NCI-H526 (cell line): ENCODE measurements around the gene IGLL1.
A peak's percentile ranks its signal among the peaks of the same experiment; 100 is the strongest.
"Not testable (repeated sequence)": the region's sequence is repeated elsewhere in the genome, so short reads cannot be mapped to it uniquely, and the experiment has no call there.

Experiments used
- DNase-seq, 2 experiments: peaks; one replicate each; lab custom pipeline; 2025; lab: John Stamatoyannopoulos, UW

The IGLL1 gene

DNA sequence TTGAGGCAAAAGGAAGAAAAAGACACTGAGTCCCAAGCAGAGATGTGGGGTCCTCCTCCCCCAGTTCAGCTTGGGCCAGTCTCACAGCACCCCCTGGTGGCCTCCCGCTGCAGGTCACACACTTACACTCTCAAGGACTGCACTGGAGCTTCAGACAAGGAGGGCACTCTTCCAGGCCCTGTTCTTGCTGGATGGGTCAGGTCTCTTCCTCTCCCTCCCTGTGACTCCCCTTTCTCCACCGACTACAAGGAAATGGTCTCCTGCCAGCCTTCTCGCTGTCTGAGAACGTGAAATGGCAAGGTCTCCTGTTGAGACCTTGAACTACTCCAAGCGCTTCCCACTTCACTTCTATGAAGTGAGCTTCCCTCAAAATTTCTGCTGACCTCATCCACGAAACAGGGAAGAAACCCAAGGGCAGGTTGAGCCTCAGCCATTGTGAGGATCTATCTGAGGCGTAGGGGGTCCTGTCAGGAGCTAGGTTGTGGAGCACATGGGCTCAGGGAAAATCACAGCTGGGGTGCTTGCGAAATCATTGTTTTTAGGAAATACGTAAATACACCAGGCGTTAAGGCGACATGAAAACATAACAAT, 11.2 kb upstream of the IGLL1 start:
- peak in 1 of 2 experiments; percentile 50 for DNase-seq

DNA sequence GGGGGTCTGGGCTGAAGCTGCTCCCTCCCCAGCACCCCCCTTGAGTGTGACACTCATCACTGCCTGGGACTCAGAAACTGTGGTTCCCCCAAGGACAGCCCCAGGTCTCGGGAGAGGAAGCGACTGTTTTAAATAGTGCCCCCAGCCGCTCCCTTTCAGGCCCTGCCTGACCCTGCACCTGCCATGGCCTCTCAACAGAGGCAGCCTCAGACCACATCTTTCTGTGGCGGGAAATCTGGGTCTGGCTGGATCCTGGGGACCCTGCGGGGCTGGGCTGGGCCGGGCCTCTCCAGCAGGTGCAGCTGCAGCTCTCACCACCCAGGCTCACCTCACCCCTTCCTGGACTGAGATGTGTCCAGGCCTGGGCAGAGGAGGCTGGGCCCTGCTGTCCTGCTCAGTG, 3.7 kb upstream of the IGLL1 start:
- no peak for DNase-seq

DNA sequence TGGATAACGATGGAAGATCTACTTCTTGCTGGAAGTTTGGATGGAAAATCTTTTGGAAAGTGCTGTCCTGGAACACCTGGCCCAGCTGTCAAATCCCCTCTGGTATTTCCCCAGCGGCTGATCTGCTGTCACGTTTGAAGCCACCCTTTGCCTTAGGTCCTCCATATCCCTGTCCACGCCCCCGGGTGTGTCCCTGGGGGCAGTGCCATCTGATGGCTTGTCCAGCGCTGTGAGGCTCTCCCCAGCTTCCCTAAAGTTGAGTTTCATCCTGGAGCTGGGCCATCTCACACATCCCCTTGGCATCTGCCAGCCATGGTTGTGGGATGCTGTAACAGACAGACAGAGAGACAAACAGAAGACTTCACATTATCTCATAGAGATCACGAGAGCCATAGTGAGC, 3.1 kb upstream of the IGLL1 start:
- DNase-seq, result no peak

DNA sequence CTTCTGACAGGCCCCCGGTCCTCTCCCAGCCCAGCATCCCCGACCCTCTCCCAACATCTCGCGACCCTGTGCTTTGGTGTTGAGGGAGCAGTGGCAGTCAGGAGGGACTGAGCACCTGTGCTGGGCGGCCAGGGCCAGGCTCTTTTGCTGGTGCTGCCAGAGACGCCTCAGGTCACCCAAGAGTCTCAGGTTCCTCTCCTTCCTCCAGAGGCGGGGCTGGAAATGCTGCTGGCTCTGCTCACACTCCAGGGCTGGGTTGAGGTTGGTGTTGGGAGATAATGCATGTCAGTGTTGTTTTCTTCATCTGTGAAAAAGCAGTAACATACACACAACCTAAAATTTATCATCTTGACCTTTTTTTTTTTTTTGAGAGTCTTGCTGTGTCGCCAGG, 1.2 kb upstream of the IGLL1 start:
- no peak for DNase-seq

DNA sequence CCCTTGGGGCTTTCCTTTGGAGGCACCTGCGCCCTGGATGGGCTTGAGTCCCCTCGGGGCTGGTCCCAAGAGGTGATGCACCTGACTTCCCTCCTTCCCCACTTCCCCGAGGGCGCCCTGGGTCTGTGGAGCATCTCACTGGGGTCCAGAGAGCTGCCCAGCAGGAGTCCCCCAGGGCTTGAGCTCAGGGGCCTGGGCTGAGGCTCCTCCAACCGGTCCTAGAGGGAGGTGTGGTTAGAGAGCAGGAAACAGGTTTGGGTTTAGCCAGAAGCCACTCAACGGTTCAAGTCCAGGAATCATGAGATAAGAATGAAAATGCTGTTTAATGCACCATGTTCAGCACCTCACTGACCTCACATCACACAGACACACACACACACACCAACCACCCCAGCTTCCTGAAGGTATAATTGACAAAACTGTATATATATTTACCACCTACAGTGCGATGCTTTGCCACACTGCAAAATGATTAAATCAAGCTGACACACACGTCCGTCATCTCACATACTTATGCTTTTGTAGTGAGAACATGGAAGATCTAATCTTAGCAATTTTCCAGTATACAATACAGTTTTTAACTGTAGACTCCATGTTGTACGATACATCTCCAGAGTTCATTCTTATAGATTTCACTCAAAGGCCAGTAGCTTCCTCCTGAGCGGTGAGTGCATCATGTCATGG, 628 bp upstream of the IGLL1 start:
- DNase-seq, result no peak

DNA sequence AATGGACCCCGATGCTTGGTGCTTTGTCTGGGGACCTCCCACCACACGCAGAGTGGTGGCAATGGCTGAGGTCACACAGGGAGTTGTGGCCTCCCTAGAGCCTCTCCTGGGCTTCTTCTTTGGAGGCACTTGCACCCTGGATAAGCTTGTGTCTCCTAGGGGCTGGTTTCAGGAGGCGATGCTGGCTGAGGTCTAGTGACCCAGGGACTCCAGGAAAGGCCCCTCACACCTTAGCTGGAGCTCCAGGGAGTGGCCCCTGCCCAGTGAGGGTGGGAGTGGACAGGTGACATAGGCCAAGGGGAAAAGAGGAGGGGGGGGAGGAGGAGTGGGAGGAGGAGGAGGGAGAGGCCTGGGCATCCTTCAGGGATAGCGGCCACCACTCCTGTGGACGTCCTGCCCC, 810 bp downstream of the IGLL1 start:
- DNase-seq, result no peak

DNA sequence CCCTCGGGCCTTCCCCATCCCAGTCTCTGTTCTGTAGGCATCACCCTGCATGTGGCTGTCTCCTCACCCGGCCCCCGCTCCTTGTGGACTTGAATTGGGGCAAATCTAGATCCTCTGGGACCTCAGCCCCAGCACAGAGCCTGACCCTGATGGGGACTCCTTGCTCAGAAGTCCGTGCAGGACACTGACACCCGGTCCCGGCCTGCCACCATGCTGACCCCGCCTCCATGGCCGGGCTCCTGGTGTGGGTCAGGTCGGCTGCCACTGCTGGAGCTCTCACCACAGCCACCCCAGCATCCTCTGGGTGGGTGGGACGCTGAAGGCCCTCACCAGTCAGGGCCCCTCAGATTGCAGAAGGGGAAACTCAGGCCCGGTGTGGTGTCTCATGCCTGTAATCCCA, 1.8 kb downstream of the IGLL1 start:
- no peak for DNase-seq

DNA sequence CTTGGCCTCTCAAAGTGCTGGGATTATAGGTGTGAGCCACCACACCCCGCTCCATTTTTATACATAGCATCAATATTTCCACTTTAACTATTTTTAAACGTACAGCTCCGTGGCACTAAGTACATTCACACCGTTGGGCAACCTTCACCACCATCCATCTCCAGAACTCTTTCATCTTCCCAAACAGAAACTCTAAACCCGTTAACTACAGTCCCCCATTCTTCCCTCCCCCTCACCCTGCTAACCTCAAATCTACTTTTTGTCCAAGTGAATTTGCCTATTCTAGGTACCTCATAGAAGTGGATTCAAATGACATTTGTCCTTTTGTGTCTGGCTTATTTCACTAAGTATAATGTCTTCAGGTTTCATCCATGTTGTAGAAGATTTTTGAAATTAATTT, 3.4 kb downstream of the IGLL1 start:
- no peak for DNase-seq

DNA sequence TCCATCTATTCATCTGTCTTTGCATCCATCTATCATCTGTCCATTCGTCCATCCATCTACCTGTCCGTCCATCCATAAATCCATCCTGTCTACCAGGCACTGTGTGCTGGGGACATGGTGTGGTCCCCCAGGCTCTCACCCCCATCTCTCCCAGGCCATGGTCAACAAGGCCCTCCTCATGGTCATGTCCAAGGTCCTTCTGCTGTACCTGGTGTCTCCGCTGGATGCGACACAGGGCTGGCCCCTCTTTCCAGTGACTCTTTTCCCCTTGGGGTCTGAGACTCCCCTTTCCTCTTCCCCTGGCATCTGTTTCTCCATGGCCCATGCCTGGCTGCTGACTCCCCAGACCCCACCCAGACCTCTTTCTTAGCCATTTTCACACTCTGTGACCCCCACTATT, 4.5 kb downstream of the IGLL1 start:
- no peak for DNase-seq

DNA sequence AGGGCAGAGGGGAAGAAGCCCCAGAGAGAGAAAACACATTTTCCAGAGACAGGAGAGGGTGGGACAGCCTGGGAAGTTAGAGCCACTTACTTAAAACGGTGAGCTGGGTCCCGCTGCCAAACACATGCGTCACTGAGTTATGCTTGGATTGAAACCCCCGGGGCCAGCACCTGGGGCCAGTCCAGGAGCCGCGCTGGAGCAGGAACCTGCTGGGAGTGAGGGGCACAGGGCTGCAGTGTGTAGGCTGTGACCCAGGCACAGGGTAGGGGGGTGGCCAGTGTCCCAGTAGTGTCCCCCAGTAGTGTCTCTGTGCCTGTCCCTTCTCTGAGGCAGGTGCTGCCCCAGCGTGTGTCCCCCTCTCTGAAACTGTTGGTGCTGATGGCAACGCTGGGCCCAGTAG, 5.2 kb downstream of the IGLL1 start:
- DNase-seq, result no peak

DNA sequence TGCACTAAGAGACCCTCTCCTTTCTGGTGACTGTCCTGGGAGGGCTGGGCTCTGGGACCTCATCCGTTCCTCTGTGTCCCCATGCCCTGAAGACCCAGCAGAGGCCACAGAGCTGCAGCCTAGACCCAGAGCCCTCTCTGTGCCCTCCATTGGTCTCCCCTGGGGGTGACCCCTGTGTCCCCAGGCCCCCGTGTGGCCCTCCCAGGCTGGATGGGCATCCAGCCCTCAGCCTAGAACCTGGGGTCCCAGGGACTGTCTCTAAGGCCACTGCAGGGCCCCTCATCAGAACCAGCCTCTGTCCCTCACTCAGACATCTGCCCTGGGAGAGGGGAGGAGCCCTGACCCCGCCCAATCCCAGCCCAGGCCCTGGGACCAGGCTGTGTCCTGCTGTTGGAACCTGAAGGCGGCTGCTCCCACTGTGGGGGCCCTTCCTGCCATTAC, 5.7 kb downstream of the IGLL1 start:
- DNase-seq, result no peak

DNA sequence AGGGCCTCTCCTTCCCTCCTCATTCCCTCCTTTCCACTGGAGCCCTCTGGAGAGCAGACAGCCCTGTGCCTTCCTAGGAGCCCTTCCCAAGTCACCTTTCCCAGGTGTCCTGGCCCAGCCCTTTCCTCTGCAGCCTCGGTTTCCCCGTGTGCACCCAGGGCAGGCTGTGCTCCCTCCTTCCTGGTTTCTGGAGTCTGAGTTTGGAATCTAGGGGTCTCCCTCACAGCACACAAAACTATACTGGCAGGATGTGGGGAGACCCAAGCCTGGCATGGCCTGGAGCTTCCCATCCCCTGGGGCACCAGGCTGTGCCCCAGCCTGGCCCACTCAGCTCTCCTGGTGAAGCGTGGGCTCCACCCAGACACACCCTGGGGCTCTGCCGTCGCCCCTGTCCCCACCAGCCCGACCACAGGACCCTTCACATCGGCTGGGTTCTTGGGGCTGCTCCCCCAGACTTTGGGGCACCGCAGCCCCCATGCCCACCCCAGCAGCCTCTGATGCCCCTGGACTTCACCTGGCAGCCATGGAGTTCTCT, 6.3 kb downstream of the IGLL1 start:
- not testable (repeated sequence) for DNase-seq

DNA sequence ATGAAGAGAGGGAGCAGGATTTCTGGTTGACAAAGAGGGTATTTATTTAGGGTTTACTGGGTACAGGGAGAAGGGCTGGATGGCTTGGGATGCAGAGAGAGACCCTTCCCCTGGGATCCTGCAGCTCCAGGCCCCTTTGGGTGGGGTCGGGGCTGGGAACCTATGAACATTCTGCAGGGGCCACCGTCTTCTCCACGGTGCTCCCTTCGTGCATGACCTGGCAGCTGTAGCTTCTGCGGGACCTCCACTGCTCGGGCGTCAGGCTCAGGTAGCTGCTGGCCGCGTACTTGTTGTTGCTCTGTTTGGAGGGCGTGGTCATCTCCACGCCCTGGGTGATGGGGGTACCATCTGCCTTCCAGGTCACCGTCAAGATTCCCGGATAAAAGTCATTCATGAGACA, 7.0 kb downstream of the IGLL1 start:
- not testable (repeated sequence) for DNase-seq

DNA sequence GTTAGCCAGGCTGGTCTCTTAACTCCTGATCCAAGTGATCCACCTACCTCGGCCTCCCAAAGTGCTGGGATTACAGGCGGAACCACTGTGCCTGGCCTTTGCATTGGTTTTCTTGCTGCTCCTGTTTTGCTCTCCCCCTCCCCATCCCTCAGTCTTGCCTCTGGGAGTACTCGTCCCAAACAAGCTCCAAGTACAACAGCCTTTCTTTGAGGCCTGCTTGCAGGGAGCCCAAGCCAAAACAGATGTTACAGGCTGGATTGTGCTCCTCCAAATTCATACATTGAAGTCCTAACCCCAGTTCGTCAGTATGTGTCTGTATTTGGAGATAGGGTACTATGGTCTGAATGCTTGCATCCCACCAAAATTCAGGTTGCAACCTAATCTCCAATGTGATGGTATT, 8.6 kb downstream of the IGLL1 start:
- no peak for DNase-seq

DNA sequence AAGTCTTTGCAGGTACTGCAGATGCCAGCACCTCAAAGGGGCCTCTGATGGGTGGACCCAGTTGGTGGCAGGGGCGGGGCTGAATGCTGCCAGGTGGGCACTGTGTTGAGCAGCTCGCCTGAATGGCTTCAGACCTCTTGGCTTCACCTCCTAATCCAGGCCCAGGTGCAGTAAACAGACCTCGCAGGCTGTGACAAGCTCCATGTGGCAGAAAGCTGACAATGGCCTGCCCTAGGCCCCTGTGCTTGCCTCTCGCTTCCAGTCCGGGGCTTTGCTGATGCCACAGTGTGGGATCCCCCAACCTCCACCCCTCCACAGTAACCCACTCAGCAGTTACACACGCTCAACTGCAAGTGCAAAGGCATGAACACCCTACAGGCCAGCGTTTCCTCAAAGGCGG, 9.4 kb downstream of the IGLL1 start:
- DNase-seq, result no peak

DNA sequence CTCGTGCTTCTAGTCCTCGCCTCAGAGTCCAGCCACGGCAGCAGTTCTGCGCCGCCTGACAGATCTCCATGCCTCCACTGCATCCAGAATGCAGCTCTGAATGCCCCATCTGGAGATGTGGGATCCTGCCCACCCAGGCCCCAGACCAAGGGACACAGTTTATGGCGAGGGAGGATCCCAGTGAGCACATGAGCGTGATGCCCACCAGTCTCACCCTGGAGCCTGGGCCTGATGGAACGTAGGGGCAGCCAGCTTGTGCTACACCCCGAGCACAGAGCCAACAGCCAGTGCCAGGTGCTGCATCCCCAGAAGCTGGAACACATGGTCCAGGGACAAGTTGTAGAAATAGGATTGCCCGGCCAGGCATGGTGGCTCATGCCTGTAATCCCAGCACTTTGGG, 10.4 kb downstream of the IGLL1 start:
- no peak for DNase-seq

DNA sequence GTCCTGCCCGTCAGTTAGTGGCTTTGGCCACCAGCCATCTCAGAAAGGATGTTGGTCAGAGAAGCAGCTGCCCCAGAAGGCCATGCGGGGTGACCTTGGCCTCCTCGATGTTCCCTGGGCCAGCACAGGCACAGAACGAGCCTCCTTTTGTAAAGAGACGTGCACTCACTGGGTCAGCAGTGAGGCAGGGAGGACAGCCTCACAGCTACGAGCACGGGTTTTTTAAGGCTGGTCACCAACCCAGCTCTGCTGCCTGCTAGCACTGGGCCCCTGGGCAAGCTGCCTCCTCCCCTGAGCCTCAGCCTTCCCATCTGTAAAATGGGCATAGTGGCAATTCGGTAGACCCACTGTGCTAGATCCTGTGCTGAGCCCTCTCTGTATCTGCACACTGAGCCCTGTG, 10.8 kb downstream of the IGLL1 start:
- no peak for DNase-seq

DNA sequence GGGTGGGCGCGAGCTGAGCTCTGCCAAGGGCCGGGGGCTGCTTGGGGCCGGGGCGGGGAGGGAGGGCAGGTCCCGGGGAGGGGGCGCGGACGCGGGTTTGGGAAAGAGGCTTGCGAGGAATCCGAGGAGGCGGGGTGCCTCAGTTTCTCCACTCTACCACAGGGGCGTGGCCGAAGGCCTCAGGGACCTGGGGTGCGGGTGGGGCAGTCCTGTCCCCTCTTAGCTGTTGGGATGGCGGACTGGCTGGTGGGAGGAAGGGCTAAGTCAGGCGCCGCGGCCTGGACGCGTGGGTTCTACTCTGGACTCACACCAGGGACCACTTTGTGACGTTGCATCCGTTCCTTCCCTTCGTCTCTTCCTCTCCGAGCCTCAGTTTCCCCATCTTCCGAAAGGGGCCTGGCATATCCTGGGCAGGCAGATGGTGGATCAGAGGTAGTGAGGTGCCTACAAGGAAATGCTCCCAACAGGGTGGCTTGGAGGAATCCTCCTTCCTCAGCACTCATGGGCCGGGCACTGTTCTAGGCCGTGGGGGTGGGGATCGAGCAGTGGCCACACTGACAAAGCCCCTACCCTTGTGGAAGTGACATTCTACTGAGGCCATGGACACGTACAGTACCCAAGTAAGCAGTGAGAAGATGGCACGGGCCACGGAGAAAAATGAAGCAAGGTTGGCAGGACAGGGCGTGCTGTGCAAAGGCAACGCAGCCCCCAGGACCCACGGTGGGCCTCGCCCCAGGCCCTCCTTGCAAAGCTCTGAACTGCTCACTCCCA, 13.2 kb downstream of the IGLL1 start:
- DNase-seq, result no peak

DNA sequence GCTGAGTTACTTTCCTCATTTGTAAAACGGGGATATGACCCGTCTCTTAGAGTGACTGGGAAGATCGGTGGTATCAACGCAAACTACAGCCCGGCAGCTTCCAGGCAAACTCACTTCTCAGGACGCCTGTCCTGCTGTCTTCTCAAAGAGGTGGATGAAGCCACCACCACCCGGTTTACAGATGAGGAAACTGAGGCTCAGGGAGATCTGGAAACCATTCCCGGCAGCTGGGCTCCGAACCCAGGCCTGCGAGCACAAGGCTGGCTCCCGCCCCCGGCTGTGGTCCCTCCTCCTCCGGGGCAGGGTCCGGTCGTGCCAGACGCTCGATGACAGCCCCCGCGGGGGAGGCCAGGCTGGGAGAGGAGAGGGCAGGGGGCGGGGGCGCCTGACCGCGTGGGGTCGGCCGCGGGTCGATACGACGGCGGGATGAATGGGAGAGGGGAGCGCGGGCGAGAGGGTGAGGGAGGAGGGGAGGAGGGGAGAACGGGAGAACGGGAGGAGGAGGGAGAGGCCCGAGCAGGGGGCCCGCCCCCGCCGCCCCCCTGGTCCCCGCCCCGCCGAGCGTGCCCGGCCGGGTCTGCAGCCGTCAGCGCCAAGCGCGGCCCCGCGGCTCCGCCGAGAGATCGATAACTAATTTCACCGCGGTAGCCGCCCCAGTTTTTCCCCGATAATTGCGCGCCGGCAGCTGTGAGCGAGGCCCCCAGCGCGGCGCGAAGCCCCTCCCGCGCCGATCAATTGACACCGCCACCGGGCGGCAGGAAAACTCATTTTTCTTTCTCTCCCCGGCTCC, 14.0 kb downstream of the IGLL1 start:
- no peak for DNase-seq

DNA sequence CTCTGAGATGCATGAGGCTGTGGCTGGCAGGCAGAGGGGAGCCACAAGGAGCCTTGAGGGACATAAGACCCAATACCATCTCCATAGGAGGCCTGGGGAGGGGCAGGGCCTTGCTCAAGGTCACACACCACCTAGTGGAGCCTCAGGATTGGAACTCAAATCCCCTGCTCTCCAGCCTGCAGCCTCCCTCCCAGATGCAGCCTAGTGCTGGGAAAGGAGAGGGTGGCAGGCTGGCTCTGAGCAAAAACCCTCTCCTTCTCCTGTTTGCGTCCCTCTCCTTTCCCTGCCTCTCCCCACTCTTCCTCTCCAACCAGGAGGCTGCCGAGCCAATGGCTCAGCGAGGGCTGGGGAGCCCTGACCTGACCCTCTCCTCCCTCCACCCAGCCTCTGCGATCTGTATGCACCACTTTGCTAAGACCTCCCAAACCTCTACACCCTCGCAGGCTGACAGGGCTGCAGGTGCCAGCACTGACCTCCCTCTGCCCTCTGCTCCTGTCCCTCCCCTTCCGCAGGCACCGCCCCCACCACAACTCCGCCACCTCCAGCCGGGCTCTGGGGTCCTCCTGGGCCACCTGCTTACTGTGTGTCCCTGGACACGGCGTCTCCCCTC, 14.7 kb downstream of the IGLL1 start:
- DNase-seq, result peak in 1 of 2 experiments; percentile 31

DNA sequence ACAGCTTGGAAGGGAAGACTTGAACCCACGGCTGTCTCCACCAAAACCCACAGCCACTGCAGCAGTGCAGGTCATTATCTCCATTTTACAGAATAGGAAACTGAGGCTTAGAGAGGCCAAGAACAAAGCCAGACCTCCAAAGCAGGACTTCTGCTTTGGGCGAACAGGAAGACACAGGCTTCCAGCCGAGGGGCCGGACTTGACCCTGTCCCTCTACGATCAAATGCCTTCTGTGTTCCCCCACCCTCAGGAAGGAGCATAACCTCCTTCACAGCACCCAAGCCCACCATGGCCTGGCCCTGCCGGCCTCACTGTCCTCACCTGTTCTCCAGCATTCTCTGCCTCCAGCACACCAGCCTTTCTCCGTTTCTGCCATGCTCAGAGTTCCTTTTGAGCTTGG, 15.8 kb downstream of the IGLL1 start:
- DNase-seq, result no peak

DNA sequence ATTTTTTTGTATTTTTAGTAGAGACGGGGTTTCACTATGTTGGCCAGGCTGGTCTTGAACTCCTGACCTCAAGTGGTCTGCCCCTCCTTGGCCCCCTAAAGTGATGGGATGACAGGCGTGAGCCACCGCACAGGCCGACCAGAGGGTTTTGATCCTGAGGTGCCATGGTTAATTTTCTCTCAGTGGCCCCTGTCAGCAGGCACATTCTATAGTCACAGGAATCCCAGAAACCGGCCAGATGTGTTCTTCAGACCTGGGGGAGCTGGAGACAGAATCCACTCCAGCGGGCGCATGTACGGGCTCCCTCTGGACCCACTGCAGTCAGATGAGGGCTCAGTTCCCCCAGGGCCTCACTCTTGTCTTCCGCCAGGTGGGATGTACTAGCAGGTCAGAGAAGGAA, 17.0 kb downstream of the IGLL1 start:
- DNase-seq, result no peak
